Muscle layer of duodenum (tissue), 2 donors: ENCODE measurements around the gene RASGRP3.

ENCODE experiments used
- H3K27ac ChIP-seq: one replicate; pipeline ENCODE4 v1.7.0; 2013; ENCODE audit warnings: mild to moderate bottlenecking, low read length
- H3K27me3 ChIP-seq: one replicate; pipeline ENCODE4 v1.7.0; 2013; ENCODE audit warnings: low read depth, mild to moderate bottlenecking, control low read depth, low read length
- H3K36me3 ChIP-seq, 2 donors: one replicate each; pipeline ENCODE4 v1.7.0; 2013; ENCODE audit warnings: low read length in 2 of 2, control low read depth in 1 of 2, mild to moderate bottlenecking in 1 of 2; ENCODE audit not compliant: insufficient read depth in 2 of 2, control insufficient read depth in 1 of 2
- H3K4me1 ChIP-seq, 2 donors: one replicate each; pipeline ENCODE4 v1.7.0; 2013; ENCODE audit warnings: low read length in 2 of 2, mild to moderate bottlenecking in 2 of 2, control low read depth in 1 of 2, moderate library complexity in 1 of 2; ENCODE audit not compliant: insufficient read depth in 2 of 2, control insufficient read depth in 1 of 2
- H3K4me3 ChIP-seq, 2 donors: one replicate each; pipeline ENCODE4 v1.7.0; 2013; ENCODE audit warnings: low read length in 2 of 2, low read depth in 1 of 2, mild to moderate bottlenecking in 1 of 2
- H3K9me3 ChIP-seq, 2 donors: one replicate each; pipeline ENCODE4 v1.7.0; 2013; ENCODE audit warnings: low read length in 2 of 2, control low read depth in 1 of 2, mild to moderate bottlenecking in 1 of 2; ENCODE audit not compliant: control insufficient read depth in 1 of 2
- donor health status: healthy.

Gene RASGRP3

DNA sequence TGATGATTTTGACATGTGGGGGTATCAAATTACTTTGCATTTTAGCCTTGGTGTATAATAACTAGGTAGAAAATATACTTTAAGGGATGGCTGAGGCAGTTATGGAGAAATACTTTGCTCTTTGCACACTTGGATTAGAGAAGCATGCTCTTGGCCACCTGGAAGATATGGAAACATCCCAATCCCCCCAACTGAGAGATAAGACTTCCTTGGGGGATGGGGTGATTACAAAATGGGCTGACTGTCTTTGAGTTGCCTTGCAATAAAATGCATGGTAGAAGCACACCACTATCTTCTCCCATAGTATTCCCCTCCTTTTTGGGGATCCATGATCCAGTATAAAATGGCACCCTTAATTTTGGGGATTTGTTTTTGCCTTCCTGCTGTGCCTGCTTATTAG lies 137.7 kb downstream of the RASGRP3 start:
- H3K4me1 ChIP-seq: no peaks in the 10 kb centered on the region
- H3K27ac ChIP-seq: no peak overlapping the region
- H3K27me3 ChIP-seq: no peaks in the 10 kb centered on the region
- H3K9me3 ChIP-seq: no peaks in the 10 kb centered on the region
- no peaks in the 10 kb centered on the region for H3K36me3 ChIP-seq
- H3K4me3 ChIP-seq: no peak overlapping the region
